ENCODE data around the gene PHETA1. TPM values are rescaled to one million over a fixed set of nuclear protein-coding genes. Genes with fewer than 3 reads are reported as not detected.

The PHETA1 gene
- total RNA-seq, 4 donors from 2014 or later = 8.7 to 16.7 (median 14.5) TPM

DNA sequence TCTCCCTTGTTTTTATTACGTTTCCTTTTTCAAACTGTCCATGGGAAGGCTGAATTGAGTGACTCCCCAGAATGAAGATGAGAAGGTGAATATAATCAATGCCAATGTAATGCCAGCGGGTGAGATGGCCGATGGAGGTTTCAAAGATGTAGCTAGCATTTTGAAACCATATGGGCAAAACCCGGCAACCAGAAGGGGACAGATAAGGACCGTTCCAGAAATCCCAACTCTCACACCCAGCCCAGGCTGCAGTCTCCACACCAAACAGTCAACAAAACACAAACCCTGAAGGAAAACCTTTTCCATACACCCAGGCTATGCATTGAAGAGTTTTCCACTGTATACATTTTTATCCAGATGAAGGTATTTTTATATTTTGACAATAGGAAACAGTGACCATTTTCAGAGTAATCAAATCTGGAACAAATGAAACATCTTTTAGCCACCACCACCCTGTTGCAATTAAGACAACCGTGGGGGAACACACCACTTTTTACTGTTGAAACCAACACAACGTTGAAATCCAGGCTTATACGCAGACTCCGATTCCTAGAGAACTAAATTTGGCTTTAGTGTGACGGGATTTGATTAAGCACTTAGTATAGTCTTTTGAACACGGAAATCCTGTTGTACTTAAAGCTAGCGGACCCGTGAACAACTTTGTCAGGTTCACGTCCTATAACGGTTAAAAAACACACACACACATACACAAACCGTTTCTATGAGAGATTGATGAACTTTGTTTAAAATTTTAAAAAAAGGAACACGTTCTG lies 19.0 kb downstream of the PHETA1 start:
- in situ Hi-C loops (cut with MboI; ENCODE audit: low sequenced_read_pairs in 4 of 4) (no loop called here), intact Hi-C loops (cut with DNase I; ENCODE audit: low total_unique reads) (no loop called here)
- no peak overlapping the region for H3K27ac ChIP-seq
- DNase-seq (no peak), ATAC-seq (no peak)
- H3K4me3 ChIP-seq = no peak overlapping the region
- H3K4me1 ChIP-seq = no peaks in the 10 kb centered on the region
- H3K36me3 ChIP-seq = no peaks in the 10 kb centered on the region
- H3K27me3 ChIP-seq = no peaks in the 10 kb centered on the region
- TF ChIP-seq, protein P1, sequence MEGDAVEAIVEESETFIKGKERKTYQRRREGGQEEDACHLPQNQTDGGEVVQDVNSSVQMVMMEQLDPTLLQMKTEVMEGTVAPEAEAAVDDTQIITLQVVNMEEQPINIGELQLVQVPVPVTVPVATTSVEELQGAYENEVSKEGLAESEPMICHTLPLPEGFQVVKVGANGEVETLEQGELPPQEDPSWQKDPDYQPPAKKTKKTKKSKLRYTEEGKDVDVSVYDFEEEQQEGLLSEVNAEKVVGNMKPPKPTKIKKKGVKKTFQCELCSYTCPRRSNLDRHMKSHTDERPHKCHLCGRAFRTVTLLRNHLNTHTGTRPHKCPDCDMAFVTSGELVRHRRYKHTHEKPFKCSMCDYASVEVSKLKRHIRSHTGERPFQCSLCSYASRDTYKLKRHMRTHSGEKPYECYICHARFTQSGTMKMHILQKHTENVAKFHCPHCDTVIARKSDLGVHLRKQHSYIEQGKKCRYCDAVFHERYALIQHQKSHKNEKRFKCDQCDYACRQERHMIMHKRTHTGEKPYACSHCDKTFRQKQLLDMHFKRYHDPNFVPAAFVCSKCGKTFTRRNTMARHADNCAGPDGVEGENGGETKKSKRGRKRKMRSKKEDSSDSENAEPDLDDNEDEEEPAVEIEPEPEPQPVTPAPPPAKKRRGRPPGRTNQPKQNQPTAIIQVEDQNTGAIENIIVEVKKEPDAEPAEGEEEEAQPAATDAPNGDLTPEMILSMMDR (IDR thresholded peaks at IDR 0.05 in 4 of 5, conservative IDR thresholded peaks at IDR 0.05 in 1 of 5) = no peak
- TF ChIP-seq POLR2A (IDR thresholded peaks at IDR 0.05) = no peak
- H3K9me3 ChIP-seq = peaks cover 0 to 5% (median 0%) of the 10 kb centered on the region in 3 donors

DNA sequence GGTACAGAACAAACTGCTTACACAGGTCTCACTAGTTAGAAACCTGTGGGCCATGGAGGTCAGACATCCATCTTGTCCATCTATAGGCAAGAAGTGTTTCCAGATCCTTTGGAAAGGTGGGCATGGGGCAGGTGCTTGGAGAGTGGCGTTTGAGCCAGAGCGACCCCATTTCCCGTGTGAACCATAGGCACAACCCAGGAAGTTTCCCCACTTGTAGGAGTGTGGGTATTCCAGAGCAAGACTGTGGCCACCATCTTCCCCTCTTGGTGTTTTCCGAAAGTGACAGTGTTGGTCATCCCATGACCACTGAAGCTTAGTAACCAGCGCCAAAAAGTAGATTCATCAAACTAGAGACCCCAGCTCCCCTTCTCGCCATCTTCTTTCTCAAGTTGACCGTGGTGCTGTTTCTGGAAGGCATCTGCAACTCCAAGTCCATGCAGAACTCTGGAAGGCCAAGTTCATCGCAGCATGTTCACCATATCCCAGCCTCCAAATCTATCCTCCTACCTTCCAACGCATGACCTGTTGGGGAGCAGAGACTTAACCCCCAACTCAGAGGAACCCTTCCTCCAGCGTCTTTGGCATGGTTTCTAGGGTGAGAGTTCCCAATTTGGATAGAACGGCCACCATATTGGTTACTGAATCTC lies 19.7 kb downstream of the PHETA1 start:
- H3K4me1 ChIP-seq = no peaks in the 10 kb centered on the region
- intact Hi-C loops (cut with DNase I; ENCODE audit: low total_unique reads) = no loop called here

DNA sequence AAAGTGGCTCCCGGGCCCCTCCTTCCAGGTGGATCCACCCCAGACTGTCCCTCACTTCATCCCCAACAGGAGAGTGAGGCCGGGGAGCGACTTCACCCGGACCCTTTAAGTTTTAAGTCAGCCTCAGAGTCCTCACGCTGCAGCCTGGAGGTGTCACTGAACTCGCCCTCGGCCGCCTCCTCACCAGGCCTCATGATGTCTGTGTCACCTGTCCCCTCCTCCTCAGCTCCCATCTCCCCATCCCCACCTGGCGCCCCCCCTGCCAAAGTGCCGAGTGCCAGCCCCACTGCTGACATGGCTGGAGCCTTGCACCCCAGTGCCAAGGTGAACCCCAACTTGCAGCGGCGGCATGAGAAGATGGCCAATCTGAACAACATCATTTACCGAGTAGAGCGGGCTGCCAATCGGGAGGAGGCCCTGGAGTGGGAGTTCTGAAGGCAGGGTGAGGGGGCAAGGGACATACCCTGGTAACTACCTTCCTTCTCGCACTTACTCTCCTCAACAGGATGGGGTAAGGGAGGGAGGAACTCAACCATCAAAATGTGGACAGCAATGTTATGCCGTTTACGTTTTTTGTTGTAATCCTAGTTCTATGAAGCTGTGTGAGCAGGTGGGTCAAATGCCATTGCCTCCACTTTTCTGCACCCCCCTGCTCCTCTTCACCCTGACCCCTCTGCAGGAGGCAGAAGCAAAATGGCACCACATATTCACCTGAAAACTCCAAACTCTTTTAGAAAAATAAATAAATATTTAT lies 20.8 kb downstream of the PHETA1 start:
- no peaks in the 10 kb centered on the region for H3K27me3 ChIP-seq
- H3K27ac ChIP-seq = no peak overlapping the region
- no peak for DNase-seq

More for the DNA sequence above, 19.7 kb downstream of the PHETA1 start:
- H3K9me3 ChIP-seq = peaks cover 0 to 5% (median 0%) of the 10 kb centered on the region in 3 donors
- H3K4me3 ChIP-seq = no peak overlapping the region
- no peak overlapping the region for H3K27ac ChIP-seq
- no peak for TF ChIP-seq POLR2A (IDR thresholded peaks at IDR 0.05)
- TF ChIP-seq, protein P1 (IDR thresholded peaks at IDR 0.05 in 4 of 5, conservative IDR thresholded peaks at IDR 0.05 in 1 of 5) = no peak
- DNase-seq (no peak), ATAC-seq (no peak)
- in situ Hi-C loops (cut with MboI; ENCODE audit: low sequenced_read_pairs in 4 of 4) = no loop called here
- H3K36me3 ChIP-seq = no peaks in the 10 kb centered on the region
- H3K27me3 ChIP-seq = no peaks in the 10 kb centered on the region

DNA sequence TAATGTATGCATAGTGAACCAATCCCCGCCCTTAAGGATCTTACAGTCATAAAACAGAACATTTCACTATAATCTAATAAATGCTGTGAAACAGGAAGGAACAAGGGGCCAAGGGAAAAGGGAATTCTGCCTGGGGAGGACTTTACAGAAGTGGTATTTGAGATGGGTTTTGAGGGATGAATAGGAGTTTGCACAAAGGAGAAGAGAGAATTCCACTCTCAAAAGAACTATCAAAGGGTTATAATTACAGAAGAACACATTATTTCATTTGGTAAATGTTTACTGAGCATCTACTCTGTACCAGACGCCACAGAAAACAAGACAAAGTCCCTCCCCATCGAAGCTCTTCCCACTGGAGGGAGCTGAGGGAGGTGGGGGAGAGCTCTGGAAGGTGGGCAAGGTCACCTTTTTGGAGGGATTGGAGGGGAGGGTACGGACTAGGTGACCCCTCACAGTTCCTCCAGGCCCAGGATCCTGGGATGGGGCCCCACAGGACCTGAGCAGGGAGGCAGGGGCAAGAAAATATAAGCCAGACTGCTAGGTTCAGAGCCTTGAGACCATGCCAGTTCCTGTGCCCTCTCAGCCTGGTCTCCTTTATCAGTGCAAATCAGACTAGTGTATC lies 24.5 kb downstream of the PHETA1 start:
- no peaks in the 10 kb centered on the region for H3K27me3 ChIP-seq
- no peak overlapping the region for H3K4me3 ChIP-seq
- intact Hi-C loops (cut with DNase I; ENCODE audit: low total_unique reads) (no loop called here), in situ Hi-C loops (cut with MboI; ENCODE audit: low sequenced_read_pairs in 4 of 4) (no loop called here)
- H3K9me3 ChIP-seq = peaks cover 0 to 5% (median 0%) of the 10 kb centered on the region in 3 donors
- ATAC-seq = no peak
- no peak overlapping the region for H3K27ac ChIP-seq
- no peak for TF ChIP-seq POLR2A (IDR thresholded peaks at IDR 0.05)
- TF ChIP-seq, protein P1 (IDR thresholded peaks at IDR 0.05 in 4 of 5, conservative IDR thresholded peaks at IDR 0.05 in 1 of 5) = no peak
- no peak for DNase-seq
- H3K36me3 ChIP-seq = no peaks in the 10 kb centered on the region
- H3K4me1 ChIP-seq = no peaks in the 10 kb centered on the region

More for the DNA sequence above, 20.8 kb downstream of the PHETA1 start:
- TF ChIP-seq, protein P1 (IDR thresholded peaks at IDR 0.05 in 4 of 5, conservative IDR thresholded peaks at IDR 0.05 in 1 of 5) = no peak
- TF ChIP-seq POLR2A (IDR thresholded peaks at IDR 0.05) = no peak
- Histone ChIP-seq H3K36me3 (no peaks in the 10 kb centered on the region), H3K9me3 (peaks cover 0 to 5% (median 0%) of the 10 kb centered on the region in 3 donors), H3K4me1 (no peaks in the 10 kb centered on the region), H3K4me3 (no peak overlapping the region)
- intact Hi-C loops (cut with DNase I; ENCODE audit: low total_unique reads) (no loop called here), in situ Hi-C loops (cut with MboI; ENCODE audit: low sequenced_read_pairs in 4 of 4) (no loop called here)
- ATAC-seq = no peak

Measured in gastrocnemius medialis (tissue), 4 donors.